GM11168 (cell line): ENCODE data around the gene PRKAA2.

ENCODE experiments used
- in situ Hi-C: fragments of 300-500 bp; cut with MboI; formaldehyde crosslinking; loops from one replicate; pipeline ENCODE4 v1.12.0; 2022; ENCODE audit warnings: low sequenced_read_pairs; ENCODE audit not compliant: unreplicated experiment

Gene PRKAA2

DNA sequence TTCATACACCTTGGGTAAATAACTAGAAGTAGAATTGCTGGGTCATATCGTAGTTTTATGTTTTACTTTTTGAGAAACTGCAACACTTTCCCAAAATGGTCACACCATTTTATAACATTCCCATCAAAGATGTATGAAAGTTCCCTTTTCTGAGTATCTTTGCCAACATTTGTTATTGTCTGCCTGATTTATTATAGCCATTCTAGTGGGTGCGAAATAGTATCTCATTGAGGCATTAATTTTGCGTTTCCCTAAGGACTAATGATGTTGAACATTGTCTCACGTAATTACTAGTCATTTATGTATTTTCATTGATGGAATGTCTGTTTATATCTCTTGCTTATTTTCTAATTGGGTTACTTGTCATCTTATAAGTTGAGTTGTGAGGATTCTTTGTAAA lies 3.4 kb downstream of the PRKAA2 start:
- in situ Hi-C loops = no loop called here

DNA sequence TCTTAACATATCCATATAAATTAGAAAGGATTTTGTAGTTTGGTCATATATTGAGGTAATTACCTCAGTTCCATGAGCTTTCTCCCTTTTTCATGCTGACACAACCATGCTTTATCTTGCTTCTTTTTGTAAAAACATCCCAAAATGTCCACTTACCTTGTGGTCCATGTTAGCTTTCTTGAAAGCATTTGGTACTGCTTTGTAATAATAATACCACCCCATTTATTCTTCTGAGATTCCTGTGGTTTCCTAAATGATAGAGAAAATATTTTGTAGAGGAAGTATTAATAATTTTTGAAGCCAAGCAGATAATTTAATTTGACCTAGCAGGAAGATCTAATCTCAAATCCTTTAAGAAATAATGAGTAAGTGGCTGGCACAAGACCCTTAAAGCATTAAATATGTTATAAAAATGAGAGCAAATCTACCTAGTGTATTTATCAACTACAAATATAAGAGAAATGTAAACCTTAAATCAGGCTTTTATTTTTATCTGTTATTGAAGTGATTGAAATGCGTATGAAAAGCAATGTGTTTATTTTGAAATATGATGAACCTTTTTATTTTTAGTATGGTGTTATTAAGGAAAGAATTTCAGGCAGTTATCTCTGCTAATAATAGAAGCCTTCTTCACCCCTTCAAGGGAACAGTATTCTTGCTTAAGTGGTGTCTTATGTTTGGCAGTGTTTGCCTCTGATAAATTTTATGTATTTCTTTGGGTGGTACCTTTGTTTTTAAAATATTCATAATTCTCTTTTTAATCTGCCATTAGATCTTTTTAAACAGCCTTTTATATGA lies 9.2 kb downstream of the PRKAA2 start:
- in situ Hi-C loops = no loop called here

DNA sequence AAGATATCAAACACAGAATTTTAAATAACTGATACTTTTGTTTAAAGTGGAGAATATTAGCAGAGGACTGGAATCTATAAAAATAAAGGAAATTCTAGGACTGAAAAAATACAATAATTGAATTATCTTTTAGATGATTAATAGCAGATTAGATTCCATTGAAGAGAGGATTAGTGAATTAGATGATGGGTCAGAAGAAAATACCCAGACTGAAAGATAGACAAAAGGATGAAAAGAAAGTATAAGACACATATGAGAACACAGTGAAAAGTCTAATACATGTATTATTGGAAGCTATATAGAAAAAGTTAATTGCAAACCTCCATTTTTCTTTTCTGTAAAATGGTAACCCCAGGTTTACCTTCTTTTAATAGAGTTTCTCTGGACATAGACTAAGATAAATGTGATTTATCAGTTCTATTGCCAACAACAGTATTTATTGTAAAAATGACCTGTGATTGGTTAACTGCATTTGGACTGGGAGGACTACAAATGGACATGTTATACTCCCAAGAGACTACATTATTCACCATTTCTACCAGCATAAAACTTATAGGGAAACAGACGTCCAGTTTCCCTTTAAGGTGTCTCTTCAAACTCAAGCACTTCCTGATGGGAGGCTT lies 11.0 kb downstream of the PRKAA2 start:
- in situ Hi-C loops = no loop called here

DNA sequence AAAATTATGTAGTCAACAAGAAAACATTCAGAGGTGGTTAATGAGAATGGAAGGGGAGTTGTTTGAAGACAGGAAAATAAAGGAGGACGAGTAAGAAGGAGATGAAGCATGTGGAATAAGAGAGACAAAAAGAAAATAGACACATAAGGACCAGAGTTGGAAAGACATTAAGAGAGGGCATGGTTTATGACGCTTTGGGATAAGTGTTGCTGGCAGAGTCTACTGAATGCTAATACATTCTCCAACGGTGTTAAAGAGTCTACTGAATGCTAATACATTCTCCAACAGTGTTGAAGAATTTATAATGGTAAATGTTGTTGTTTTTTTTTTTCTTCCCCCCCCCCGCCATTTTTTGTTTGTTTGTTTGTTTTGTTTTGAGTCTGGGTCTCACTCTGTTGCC lies 13.1 kb downstream of the PRKAA2 start:
- in situ Hi-C loops = no loop called here

DNA sequence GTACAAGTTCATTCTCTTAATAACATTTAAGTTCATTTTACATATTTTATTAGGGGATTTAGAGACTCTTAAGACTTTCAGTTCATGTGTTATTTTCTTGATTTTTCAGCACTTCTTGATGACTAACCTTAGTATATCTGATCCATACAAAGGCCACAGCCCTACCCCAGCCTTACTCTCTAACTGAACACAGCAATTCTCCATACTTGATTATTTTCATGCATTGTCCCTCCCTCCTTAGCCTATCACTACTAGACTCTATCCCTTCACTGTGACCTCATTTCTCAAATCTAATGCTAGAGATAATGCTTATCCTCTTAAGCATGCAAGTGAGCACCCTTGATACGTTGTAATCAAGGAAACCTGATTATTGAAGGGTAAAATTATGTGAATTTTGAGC lies 15.2 kb downstream of the PRKAA2 start:
- in situ Hi-C loops = no loop called here

DNA sequence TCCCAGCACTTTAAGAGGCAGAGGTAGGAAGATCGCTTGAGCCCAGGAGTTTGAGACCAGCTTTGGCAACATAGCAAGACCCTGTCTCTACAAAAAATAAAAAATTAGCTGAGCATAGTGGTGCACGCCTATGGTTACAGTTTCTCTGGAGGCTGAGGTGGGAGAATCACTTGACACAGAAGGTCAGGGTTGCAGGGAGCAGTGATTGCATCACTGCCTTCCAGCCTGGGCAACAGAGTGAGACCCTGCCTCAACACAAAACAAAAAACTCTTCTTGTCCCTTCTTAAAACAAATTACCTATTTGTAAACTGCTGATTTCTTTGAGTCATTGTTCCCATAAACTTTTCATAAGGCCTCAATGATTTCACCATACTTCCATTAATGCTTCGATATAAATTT lies 18.7 kb downstream of the PRKAA2 start:
- in situ Hi-C loops = no loop called here

DNA sequence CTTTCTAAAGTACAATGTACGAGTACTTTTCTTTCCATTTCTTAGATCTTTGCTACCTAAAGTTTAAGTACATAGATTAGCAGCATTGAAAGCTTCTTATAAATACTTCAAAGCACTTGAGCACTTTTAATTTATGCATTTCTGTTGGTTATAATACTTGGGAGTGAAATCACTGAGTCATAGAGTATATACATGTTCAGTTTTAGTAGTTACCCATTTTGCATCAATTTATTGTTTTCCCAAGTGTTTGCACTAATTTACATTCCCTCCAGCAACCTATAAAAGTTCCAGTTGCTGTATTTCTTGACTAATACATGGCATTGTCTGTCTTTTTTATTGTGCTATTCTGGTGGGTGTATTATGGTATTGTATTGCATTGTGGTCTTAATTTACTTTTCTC lies 20.3 kb downstream of the PRKAA2 start:
- in situ Hi-C loops = no loop called here

DNA sequence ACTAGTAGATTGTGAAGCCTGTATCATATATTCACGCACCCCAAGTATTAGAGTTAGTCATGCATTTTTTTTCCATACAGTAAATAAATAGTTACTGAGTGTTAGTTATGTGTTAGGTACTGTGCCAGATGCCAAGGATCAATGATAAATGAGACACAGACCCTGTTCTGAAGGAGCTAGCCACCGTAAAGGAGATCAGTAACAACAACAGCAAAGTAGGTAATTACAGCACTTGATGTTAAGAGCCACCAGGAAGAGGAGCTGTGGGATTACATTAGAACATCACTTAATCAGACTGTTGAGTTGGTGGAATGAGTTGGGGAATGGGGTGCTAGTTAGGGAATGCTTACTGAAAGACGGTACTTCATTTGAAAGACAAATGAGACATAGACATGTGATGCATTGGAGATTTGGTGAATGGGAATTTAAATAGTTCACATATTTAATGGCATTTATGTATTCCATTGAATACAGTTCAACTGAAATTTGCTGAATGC lies 21.0 kb downstream of the PRKAA2 start:
- in situ Hi-C loops = no loop called here

DNA sequence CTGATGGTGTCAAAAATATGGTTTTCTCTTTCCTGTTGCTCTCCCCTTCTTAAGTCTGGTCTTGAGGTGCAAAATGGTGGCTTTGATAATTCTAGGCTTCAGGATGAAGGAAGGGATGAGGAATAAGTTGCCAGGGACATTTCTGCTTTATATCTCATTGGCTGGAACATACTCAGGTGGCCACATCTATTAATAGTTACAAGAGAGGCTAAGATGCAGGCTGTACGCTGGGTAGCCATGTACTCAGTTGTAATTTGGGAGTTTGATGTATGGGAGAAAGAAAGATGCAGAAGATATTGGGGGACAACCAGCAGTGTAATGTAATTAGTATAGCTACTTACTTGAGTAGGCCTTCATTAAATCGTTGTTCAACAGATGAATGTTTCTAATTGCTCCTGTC lies 25.2 kb downstream of the PRKAA2 start:
- in situ Hi-C loops = no loop called here

DNA sequence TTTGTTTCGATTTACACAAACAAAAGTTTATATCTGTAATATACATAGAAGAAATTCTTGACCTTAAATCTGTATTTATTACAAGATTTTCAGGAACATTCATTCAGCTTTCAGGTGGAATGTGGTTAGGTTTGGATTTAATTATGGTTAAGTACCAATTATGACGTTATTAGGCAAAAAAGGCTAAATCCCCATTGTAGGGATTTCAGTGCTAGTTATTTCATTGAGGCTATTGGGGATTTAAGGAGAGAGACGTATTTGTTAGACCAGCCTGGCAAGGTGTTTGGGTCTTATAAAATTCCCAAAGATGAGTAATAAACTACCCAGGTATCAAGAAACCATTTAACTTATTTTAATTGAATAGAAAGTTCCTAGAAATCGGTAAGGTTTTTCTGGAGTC lies 26.0 kb downstream of the PRKAA2 start:
- in situ Hi-C loops = no loop called here

DNA sequence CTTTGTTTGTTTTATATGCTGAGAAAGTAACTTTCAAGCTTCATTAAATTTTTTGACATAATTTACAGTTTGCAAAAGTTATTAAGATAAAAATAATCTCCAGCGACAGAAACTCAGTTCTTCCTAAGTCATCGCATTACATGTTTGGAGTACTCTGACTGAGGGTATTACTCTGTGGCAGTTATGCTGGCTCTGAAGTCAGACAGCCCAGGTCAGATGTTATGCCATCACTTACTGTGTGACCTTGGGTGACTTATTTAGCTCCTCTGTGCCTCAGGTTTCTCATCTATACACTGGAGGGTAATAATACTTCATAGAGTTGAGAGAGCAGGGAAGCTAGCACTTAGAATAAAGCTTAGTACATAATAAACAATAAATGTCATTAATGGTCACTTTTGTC lies 26.4 kb downstream of the PRKAA2 start:
- in situ Hi-C loops = no loop called here

DNA sequence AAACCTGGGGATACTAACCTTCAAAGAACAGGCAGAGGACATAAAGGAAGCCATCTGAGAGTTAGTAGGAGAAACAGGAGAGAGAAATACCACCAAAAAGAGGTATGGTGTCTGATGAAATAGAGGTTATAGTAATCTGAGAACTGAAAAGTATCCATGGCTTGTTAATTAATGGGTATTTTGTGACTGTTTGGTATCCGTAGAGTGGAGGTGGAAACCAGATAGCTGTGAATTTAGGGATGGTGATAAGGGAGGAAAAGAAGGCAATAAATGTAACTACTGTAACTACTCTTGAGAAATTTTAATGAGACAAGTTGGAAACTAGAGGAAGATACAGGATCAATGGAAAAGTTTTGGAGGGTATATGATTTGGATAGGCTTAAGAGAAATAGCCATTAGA lies 27.5 kb downstream of the PRKAA2 start:
- in situ Hi-C loops = no loop called here

DNA sequence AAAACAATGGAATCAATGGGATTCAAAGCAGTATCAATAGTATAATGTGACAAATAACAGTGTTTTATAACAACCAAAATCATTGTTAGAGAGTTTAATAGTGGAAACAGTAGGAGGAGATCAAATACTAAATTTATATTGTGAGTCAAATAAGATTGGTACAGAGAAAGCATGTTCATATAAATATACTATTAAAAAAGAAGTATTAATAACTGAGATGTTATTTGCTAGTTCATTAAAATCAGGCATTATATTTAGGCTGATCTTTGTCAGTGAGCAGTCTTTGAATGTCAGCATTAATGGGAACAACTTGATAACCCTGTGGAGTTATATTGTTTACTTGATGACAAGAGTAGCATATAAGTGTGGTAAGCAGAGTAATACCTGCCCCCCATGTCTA lies 30.6 kb downstream of the PRKAA2 start:
- in situ Hi-C loops = no loop called here

DNA sequence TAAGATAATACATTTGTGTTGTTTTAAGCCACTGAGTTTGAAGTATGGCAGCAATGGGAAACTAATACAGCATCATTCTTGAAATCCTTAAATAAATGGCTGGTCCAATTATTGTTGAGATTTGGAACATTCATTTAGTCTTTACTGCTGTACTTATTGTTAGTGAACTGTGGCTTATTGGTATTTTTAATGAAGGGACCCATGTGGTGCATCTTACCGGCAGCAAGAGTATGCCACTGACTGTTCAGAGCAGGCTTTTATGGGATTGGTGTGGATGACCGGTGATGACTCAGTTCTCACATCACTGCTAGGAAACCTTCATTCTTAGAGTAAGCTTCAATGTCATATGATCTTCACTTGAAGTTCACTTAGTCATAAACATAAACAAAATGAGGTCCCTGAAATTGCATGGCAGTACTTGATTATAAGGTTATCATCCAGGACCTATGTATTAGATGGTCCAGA lies 31.5 kb downstream of the PRKAA2 start:
- in situ Hi-C loops = no loop called here

DNA sequence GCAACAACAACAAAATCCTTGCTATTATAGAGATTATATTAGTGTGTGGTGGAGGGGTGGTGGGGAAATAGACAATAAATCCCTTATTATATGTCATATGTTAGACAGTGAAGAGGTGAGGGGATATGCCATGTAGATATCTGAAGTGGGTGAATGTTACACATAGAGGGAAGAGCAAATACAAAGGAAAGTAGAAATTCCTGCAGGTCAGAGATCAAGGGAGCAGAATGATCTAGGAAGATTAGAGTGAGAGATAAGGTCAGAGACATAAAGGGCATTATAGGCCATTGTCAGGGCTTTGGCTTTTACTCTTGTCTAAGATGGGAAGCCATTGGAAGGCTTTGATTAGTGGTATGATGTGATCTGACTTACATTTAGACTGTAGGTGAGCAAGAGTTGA lies 38.5 kb downstream of the PRKAA2 start:
- in situ Hi-C loops = no loop called here

DNA sequence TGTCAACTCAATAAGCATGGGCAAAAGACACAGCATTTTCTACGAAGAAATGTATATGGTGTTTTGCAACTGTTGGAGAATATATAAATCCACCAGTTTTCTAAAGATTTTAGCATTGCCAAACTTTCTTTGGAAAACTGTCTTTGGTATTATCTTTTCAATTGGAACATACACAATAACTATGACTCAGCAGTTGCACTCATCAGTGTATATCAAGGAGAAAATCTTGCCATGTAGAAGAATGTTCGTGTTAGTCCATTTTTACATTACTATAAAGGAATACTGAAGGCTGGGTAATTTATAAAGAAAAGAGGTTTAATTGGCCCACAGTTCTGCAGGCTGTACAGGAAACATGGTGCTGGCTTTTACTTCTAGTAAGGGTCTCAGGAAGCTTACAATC lies 41.1 kb downstream of the PRKAA2 start:
- in situ Hi-C loops = no loop called here

DNA sequence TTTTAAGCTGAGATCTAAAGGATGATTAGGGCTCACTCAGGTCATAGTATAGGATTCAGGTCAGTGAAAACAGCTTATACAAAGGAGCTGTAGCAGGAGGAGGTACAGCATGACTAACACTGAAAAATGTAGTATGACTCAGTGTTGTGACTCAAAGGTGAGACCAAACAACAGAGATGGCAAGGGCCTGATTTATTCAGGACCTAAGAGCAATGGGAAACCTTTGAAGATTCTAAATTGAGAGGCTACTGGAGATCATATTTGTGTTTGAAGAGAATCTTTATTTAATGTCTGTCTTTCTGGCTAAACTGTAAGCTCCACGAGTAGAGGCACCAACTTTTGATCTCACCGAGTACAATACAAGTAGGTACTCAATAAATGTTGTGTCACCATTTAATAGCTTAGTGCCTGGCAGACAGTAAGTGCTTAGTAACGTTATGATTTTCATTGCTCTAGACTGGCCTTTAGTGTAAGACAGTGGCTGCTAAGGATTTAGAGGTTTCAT lies 43.5 kb downstream of the PRKAA2 start:
- in situ Hi-C loops = no loop called here

DNA sequence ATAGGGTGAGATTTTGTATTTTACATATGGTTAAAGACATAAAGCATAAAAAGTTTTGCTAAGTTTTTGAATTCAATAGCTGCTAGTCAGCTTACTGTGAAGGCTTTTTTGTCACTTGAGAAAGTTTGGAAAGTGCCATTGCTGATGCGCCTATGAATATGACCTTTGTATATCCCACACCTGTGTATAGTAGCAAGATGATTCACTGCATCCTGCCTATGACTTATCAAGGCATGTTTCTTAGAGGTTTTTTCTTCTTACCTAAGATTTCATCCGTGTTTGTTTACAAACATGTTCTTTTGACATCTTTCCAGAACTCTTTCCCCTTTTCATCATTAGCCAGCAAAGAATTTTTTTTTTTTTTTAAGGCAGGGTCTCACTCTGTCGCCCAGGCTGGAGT lies 51.5 kb downstream of the PRKAA2 start:
- in situ Hi-C loops = no loop called here

DNA sequence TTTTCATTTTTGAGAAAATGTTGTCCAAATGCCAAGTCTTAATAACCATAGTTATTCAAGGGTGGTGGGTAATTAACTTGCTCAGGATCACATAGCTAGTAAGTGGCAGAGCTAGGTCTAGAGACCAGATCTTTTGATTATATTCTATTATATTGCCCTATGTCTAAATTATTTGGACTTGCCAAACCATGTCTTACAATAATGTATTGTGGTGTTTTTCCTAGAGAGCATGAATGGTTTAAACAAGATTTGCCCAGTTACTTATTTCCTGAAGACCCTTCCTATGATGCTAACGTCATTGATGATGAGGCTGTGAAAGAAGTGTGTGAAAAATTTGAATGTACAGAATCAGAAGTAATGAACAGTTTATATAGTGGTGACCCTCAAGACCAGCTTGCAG lies 58.6 kb downstream of the PRKAA2 start:
- in situ Hi-C loops = no loop called here

DNA sequence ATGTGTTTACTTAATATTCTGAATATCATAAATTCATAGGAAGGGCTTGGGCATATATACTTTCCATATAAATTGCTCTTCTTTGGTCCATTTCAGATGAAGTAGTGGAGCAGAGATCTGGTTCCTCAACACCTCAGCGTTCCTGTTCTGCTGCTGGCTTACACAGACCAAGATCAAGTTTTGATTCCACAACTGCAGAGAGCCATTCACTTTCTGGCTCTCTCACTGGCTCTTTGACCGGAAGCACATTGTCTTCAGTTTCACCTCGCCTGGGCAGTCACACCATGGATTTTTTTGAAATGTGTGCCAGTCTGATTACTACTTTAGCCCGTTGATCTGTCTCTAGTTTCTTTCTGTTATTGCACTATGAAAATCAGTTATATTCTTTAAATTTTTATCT lies 62.3 kb downstream of the PRKAA2 start:
- in situ Hi-C loops = no loop called here

DNA sequence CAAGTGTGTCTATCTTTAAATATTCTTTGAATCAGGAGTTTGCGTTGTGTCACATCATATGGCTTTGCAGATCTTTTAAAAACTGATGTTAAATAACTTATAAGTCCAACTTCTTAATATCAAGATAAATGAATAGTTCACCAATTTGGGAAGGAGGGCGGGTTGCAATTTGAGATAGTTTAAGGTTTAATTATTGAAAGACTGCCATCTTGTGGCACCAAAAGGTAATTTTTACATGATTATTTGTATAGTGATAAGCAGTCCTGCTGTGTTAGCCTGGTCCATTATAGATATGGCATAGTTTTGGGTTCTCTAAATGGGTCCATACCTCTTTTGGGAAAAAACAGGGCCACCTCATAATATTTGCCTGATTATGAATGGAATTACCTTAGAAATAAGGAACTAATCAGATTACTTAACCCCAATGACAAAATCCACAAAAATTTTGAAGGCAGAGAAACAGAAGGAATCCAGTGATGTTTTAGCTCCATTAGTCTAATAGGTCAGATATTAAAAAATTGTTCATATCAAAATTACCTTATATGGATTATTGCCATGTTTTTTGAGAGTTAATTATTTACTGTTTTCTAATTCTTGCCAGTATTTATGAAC lies 64.3 kb downstream of the PRKAA2 start:
- in situ Hi-C loops = no loop called here
